HEK293 (cell line): Measurements from ENCODE around the gene NOTCH3.

Experiments
- CTCF ChIA-PET: fragments of 350-600 bp; formaldehyde crosslinking; extraction: SDS; loops from one replicate; lab custom pipeline; 2021; ENCODE audit warnings: antibody characterized with exemption; lab: Yijun Ruan, JAX
- POLR2A ChIA-PET: fragments of 300-600 bp; formaldehyde crosslinking; extraction: SDS; loops from one replicate; lab custom pipeline; 2020; ENCODE audit warnings: antibody characterized with exemption, inconsistent platforms; lab: Yijun Ruan, JAX
- H3K27ac ChIP-seq: fragments of 200-500 bp; sonication (Bioruptor generic); 2 replicates; pipeline ENCODE4 v1.5.1; 2014; ENCODE audit warnings: low read depth, low read length, control low read depth, inconsistent platforms; ENCODE audit errors: extremely low read depth
- H3K36me3 ChIP-seq, 2 experiments: fragments of 200-500 bp in 1 of 2; sonication (Bioruptor generic) in 1 of 2; 1 replicate in 1 of 2; 2 replicates in 1 of 2; pipeline ENCODE4 v1.5.1; 2014 to 2017; ENCODE audit warnings: inconsistent platforms in 2 of 2, low read length in 2 of 2; ENCODE audit not compliant: control insufficient read depth in 2 of 2, insufficient read depth in 1 of 2
- H3K4me1 ChIP-seq: fragments of 200-500 bp; sonication (Bioruptor generic); 2 replicates; pipeline ENCODE4 v1.5.1; 2014; ENCODE audit warnings: mild to moderate bottlenecking, low read length, inconsistent platforms; ENCODE audit not compliant: control insufficient read depth, insufficient read depth
- H3K4me3 ChIP-seq: 2 replicates; pipeline ENCODE4 v1.5.1; 2011; ENCODE audit warnings: low read depth, mild to moderate bottlenecking, control low read depth, low read length, moderate library complexity
- H3K9me3 ChIP-seq: fragments of 200-500 bp; sonication (Bioruptor generic); 2 replicates; pipeline ENCODE4 v1.5.1; 2014; ENCODE audit warnings: low read depth, low read length, inconsistent platforms; ENCODE audit not compliant: control insufficient read depth, insufficient read depth
- GFI1B ChIP-seq: fragments of 450-650 bp; formaldehyde crosslinking; IDR thresholded peaks from 2 replicates; pipeline ENCODE4 v1.5.1; 2016; ENCODE audit warnings: missing biosample characterization, missing genetic modification characterization
- GLI4 ChIP-seq: fragments of 450-650 bp; formaldehyde crosslinking; IDR thresholded peaks from 2 replicates; pipeline ENCODE4 v1.5.1; 2016; ENCODE audit warnings: missing biosample characterization, missing genetic modification characterization
- GLIS2 ChIP-seq: fragments of 450-650 bp; formaldehyde crosslinking; IDR thresholded peaks from 2 replicates; pipeline ENCODE4 v1.5.1; 2016; ENCODE audit warnings: missing biosample characterization, missing genetic modification characterization
- HOXA7 ChIP-seq: sonication (generic); formaldehyde crosslinking; IDR thresholded peaks from 2 replicates; pipeline ENCODE4 v1.8.1; 2022; ENCODE audit warnings: missing genetic modification reagents, borderline replicate concordance
- KLF8 ChIP-seq: fragments of 450-650 bp; formaldehyde crosslinking; IDR thresholded peaks from 2 replicates; pipeline ENCODE4 v1.5.1; 2016; ENCODE audit warnings: missing biosample characterization, missing genetic modification characterization
- PRDM1 ChIP-seq: fragments of 450-650 bp; formaldehyde crosslinking; IDR thresholded peaks from 2 replicates; pipeline ENCODE4; 2016; ENCODE audit warnings: missing biosample characterization, missing genetic modification characterization
- SP2 ChIP-seq: fragments of 450-650 bp; formaldehyde crosslinking; IDR thresholded peaks from 2 replicates; pipeline ENCODE4 v1.5.1; 2016; ENCODE audit warnings: missing biosample characterization, missing genetic modification characterization
- ZNF155 ChIP-seq: fragments of 450-650 bp; formaldehyde crosslinking; IDR thresholded peaks from 2 replicates; pipeline ENCODE4 v1.5.1; 2016; ENCODE audit warnings: missing biosample characterization, missing genetic modification characterization
- ZNF211 ChIP-seq: fragments of 450-650 bp; formaldehyde crosslinking; IDR thresholded peaks from 2 replicates; pipeline ENCODE4 v1.5.1; 2016; ENCODE audit warnings: low read depth, missing biosample characterization, missing genetic modification characterization
- ZNF223 ChIP-seq: fragments of 450-650 bp; formaldehyde crosslinking; IDR thresholded peaks from 2 replicates; pipeline ENCODE4 v1.5.1; 2016; ENCODE audit warnings: missing biosample characterization, missing genetic modification characterization
- ZNF292 ChIP-seq: fragments of 450-650 bp; formaldehyde crosslinking; IDR thresholded peaks from 2 replicates; pipeline ENCODE4 v1.5.1; 2016; ENCODE audit warnings: low read depth, missing biosample characterization, missing genetic modification characterization, borderline replicate concordance
- ZNF416 ChIP-seq: fragments of 450-650 bp; formaldehyde crosslinking; IDR thresholded peaks from 2 replicates; pipeline ENCODE4 v1.5.1; 2016; ENCODE audit warnings: missing biosample characterization, missing genetic modification characterization
- ZNF600 ChIP-seq: fragments of 450-650 bp; formaldehyde crosslinking; IDR thresholded peaks from 2 replicates; pipeline ENCODE4 v1.5.1; 2016; ENCODE audit warnings: missing biosample characterization, missing genetic modification characterization
- ZNF621 ChIP-seq: fragments of 450-650 bp; formaldehyde crosslinking; IDR thresholded peaks from 2 replicates; pipeline ENCODE4 v1.5.1; 2017; ENCODE audit warnings: missing biosample characterization, missing genetic modification characterization
- ZNF792 ChIP-seq: fragments of 450-650 bp; formaldehyde crosslinking; IDR thresholded peaks from 2 replicates; pipeline ENCODE4 v1.5.1; 2016; ENCODE audit warnings: missing biosample characterization, missing genetic modification characterization
- TF ChIP-seq, protein P1 (sequence below): fragments of 450-650 bp; formaldehyde crosslinking; IDR thresholded peaks from 2 replicates; pipeline ENCODE4 v1.5.1; 2016; ENCODE audit warnings: missing biosample characterization, missing genetic modification characterization
- TF ChIP-seq, protein P2 (sequence below): fragments of 450-650 bp; formaldehyde crosslinking; IDR thresholded peaks from 2 replicates; pipeline ENCODE4 v1.5.1; 2016; ENCODE audit warnings: missing biosample characterization, missing genetic modification characterization
- TF ChIP-seq, protein P3 (sequence below): fragments of 450-650 bp; formaldehyde crosslinking; IDR thresholded peaks from 2 replicates; pipeline ENCODE4 v1.5.1; 2016; ENCODE audit warnings: missing biosample characterization, missing genetic modification characterization
- TF ChIP-seq, protein P4 (sequence below): fragments of 450-650 bp; formaldehyde crosslinking; IDR thresholded peaks from 2 replicates; pipeline ENCODE4 v1.5.1; 2016; ENCODE audit warnings: missing biosample characterization, missing genetic modification characterization
- TF ChIP-seq, protein P5 (sequence below): fragments of 450-650 bp; formaldehyde crosslinking; IDR thresholded peaks from 2 replicates; pipeline ENCODE4 v1.5.1; 2016; ENCODE audit warnings: missing biosample characterization, missing genetic modification characterization
- TF ChIP-seq, protein P6 (sequence below): fragments of 450-650 bp; formaldehyde crosslinking; IDR thresholded peaks from 2 replicates; pipeline ENCODE4 v1.5.1; 2017; ENCODE audit warnings: missing biosample characterization, missing genetic modification characterization

Gene NOTCH3

DNA sequence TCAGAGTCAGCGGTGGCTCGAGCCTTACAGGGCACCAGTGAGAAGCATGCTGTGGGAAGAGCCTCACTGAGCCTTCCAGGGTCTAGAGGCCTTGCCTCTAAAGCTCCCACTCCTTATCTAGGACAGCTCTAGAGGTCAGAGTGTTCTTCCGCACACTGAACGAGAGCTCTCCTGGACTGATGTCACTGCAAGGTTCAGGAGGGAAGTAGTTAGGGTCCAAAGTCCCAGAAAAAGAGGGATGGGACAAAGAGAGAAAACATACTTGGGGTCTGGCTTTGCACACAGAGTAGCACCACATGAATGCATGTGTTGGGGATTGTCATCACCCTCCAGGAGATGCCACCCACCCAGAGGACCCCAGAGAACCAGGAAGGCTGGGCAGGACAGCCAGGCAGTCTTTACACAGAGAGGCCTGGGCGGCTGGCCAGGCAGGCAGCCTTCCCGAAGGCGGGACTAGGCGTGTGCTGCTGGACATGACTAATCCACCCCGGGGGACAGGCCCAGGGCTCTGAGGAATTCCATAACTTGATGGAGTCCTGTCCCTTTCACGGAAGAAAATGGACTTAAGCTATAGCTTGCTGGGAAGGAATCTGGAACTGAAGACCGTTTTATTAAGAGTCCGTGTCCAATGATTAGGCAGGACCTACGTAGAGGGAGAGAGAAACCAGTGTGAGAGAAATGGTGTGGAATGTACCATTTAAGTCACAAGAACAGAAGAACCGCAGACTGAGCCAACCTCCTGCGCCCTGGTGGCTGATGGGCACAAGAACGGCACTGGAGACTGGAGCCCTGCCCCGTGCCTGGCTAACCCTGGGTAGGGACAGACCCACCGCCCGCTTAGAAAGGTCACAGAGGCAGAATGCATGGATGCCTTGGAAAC is 48.1 kb upstream of the NOTCH3 start (continued):
- TF ChIP-seq, protein P1, sequence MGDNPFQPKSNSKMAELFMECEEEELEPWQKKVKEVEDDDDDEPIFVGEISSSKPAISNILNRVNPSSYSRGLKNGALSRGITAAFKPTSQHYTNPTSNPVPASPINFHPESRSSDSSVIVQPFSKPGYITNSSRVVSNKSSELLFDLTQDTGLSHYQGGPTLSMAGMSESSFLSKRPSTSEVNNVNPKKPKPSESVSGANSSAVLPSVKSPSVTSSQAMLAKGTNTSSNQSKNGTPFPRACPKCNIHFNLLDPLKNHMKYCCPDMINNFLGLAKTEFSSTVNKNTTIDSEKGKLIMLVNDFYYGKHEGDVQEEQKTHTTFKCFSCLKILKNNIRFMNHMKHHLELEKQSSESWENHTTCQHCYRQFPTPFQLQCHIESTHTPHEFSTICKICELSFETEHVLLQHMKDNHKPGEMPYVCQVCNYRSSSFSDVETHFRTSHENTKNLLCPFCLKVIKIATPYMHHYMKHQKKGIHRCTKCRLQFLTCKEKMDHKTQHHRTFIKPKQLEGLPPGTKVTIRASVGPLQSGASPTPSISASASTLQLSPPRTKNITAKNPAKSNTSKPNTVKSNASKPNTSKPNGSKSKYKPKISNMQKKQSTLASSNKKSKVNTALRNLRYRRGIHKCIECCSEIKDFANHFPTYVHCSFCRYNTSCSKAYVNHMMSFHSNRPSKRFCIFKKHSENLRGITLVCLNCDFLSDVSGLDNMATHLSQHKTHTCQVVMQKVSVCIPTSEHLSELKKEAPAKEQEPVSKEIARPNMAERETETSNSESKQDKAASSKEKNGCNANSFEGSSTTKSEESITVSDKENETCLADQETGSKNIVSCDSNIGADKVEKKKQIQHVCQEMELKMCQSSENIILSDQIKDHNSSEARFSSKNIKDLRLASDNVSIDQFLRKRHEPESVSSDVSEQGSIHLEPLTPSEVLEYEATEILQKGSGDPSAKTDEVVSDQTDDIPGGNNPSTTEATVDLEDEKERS, result no peak
- TF ChIP-seq ZNF600 (tag by site-specific recombination) (peak; percentile 56; the same call in 1 of the 2 replicates), KLF8 (tag by site-specific recombination) (no peak), ZNF792 (tag by site-specific recombination) (no peak), ZNF155 (no peak), ZNF223 (tag by site-specific recombination) (no peak), PRDM1 (tag by site-specific recombination) (no peak), SP2 (0 out of 2 replicates have a peak, but pooled peaks have one; percentile 8), ZNF211 (tag by site-specific recombination) (no peak), GLI4 (tag by site-specific recombination) (no peak), HOXA7 (CRISPR knock-in tag) (no peak), ZNF416 (tag by site-specific recombination) (no peak)
- TF ChIP-seq, protein P2, sequence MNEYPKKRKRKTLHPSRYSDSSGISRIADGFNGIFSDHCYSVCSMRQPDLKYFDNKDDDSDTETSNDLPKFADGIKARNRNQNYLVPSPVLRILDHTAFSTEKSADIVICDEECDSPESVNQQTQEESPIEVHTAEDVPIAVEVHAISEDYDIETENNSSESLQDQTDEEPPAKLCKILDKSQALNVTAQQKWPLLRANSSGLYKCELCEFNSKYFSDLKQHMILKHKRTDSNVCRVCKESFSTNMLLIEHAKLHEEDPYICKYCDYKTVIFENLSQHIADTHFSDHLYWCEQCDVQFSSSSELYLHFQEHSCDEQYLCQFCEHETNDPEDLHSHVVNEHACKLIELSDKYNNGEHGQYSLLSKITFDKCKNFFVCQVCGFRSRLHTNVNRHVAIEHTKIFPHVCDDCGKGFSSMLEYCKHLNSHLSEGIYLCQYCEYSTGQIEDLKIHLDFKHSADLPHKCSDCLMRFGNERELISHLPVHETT, result no peak
- TF ChIP-seq, protein P3, sequence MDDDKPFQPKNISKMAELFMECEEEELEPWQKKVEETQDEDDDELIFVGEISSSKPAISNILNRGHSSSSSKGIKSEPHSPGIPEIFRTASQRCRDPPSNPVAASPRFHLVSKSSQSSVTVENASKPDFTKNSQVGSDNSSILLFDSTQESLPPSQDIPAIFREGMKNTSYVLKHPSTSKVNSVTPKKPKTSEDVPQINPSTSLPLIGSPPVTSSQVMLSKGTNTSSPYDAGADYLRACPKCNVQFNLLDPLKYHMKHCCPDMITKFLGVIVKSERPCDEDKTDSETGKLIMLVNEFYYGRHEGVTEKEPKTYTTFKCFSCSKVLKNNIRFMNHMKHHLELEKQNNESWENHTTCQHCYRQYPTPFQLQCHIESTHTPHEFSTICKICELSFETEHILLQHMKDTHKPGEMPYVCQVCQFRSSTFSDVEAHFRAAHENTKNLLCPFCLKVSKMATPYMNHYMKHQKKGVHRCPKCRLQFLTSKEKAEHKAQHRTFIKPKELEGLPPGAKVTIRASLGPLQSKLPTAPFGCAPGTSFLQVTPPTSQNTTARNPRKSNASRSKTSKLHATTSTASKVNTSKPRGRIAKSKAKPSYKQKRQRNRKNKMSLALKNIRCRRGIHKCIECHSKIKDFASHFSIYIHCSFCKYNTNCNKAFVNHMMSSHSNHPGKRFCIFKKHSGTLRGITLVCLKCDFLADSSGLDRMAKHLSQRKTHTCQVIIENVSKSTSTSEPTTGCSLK (tag by site-specific recombination), result no peak

DNA sequence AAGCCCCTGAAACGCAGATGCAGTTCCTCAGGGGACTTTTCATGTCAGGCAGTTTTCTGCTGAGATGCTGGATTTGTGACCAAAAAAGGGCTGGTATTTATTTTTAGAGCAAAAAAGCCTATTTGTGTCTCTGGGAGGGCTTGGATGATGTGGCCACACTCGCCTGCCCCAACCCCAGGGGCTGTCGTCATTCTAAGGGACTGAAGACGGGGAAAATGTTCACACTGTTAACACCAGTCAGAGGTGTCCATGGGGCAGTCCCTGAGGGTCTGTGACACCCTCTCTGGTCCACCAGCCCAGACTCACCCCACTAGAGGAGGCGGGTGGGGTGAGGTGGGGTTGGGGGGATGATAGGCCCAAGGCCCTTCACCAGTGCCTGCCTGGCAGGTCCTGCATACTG is 47.3 kb upstream of the NOTCH3 start:
- no peak for TF ChIP-seq ZNF621
- TF ChIP-seq, all 188 proteins: peak for 0
- POLR2A ChIA-PET, result no interaction called here
- H3K36me3 ChIP-seq, result peaks cover 5 to 89% of the 10 kb centered on the region in 2 experiments; a peak in 1 of 3 replicates

DNA sequence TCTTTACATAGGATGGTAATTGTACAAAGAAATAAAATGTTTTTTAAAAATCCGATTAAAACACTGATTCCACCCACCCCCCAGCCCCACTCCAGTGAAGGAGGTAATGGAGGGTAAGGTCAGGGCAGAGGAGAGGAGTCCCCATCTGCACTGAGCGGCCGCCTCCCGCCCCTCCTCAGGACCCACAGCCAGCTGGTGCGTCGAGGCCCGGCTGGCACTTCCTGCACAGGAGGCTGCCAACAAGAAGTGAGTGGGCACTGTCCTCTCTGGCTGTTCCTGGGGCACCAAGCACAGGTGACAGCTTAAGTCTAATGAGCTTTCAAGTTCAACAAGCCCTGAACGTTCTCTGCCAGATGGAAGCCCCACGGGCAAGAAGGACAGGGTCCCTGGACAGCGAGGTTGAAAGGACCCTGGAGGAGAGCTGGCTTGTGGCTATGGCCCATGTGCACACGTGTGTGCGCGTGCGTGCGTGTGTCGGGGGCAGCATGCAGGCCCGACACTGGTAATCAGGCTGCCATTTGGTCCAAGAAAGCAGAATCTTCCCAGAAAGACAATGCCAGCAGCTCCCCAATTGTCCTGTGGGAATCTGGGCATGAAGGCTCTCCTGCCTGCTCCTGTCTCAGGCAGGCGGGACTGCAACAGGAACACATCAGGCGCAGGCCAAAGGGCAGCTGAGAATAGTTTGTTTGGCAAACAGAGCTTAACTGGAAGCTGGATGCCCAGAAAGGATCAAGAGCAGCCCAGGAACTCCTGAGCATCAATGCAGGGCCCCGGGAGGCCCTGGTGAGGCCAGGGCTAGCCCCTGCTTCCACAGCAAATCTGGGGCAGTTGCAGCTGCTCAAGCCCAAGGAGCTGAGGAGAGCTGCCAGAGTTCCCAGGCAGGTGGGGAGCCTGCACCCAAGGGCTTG is 46.6 kb upstream of the NOTCH3 start:
- Histone ChIP-seq H3K9me3 (no peaks in the 10 kb centered on the region), H3K27ac (no peak overlapping the region), H3K4me3 (no peak overlapping the region), H3K36me3 (peaks cover 5 to 85% of the 10 kb centered on the region in 2 experiments; a peak in 1 of 3 replicates), H3K4me1 (no peaks in the 10 kb centered on the region)
- ChIA-PET POLR2A (no interaction called here), CTCF (no interaction called here)
- TF ChIP-seq, protein P4, sequence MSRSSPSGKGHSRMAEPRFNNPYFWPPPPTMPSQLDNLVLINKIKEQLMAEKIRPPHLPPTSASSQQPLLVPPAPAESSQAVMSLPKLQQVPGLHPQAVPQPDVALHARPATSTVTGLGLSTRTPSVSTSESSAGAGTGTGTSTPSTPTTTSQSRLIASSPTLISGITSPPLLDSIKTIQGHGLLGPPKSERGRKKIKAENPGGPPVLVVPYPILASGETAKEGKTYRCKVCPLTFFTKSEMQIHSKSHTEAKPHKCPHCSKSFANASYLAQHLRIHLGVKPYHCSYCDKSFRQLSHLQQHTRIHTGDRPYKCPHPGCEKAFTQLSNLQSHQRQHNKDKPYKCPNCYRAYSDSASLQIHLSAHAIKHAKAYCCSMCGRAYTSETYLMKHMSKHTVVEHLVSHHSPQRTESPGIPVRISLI (tag by site-specific recombination), result no peak
- TF ChIP-seq ZNF292 (tag by site-specific recombination) (no peak), GFI1B (tag by site-specific recombination) (no peak), GLIS2 (tag by site-specific recombination) (no peak)
- TF ChIP-seq, protein P5, sequence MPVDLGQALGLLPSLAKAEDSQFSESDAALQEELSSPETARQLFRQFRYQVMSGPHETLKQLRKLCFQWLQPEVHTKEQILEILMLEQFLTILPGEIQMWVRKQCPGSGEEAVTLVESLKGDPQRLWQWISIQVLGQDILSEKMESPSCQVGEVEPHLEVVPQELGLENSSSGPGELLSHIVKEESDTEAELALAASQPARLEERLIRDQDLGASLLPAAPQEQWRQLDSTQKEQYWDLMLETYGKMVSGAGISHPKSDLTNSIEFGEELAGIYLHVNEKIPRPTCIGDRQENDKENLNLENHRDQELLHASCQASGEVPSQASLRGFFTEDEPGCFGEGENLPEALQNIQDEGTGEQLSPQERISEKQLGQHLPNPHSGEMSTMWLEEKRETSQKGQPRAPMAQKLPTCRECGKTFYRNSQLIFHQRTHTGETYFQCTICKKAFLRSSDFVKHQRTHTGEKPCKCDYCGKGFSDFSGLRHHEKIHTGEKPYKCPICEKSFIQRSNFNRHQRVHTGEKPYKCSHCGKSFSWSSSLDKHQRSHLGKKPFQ (tag by site-specific recombination), result no peak
- TF ChIP-seq, protein P6, sequence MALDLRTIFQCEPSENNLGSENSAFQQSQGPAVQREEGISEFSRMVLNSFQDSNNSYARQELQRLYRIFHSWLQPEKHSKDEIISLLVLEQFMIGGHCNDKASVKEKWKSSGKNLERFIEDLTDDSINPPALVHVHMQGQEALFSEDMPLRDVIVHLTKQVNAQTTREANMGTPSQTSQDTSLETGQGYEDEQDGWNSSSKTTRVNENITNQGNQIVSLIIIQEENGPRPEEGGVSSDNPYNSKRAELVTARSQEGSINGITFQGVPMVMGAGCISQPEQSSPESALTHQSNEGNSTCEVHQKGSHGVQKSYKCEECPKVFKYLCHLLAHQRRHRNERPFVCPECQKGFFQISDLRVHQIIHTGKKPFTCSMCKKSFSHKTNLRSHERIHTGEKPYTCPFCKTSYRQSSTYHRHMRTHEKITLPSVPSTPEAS (tag by site-specific recombination), result no peak

More for the DNA sequence above, 47.3 kb upstream of the NOTCH3 start:
- H3K27ac ChIP-seq, result no peak overlapping the region
- H3K4me3 ChIP-seq, result no peak overlapping the region
- H3K9me3 ChIP-seq, result no peaks in the 10 kb centered on the region
- H3K4me1 ChIP-seq, result no peaks in the 10 kb centered on the region
- CTCF ChIA-PET, result no interaction called here
